Measurements from ENCODE around the gene CAMK2D.

DNA sequence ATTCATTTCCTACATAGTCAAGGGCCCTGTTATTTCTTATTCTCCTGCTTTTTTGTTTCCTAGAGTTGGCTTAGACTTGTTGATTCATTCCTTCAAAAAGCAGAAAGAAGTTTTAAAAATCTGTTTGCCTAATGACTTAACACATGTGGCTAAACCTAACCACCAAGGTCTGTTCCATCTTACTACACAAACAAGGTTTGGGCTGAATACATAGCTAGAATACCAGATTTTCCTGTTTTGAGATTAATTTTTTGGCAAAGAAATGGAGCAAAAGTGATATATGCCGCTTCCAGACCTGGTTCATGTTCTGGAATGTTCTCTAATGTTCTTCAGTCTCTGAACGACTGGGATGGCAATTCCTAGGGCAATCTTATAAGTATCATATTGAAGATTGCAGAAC, 7.4 kb upstream of the CAMK2D start:
- TF ChIP-seq POLR2AphosphoS5 (IDR thresholded peaks at IDR 0.05; ENCODE audit: borderline replicate concordance, low read depth, low read length) (no peak), FOXP2 (optimal IDR thresholded peaks at IDR 0.05; ENCODE audit: control extremely low read depth, extremely low read length, insufficient read depth) (no peak), EZH2 (IDR thresholded peaks at IDR 0.05) (no peak)
